Calu3 (cell line): ENCODE results near the gene CALCOCO2. TPM values are rescaled to one million over a fixed set of nuclear protein-coding genes. Genes with fewer than 3 reads are reported as not detected.

Source experiments
- BruUV-seq: library from RNA; stranded (reverse); fragments of 400-500 nt; replicated peaks from 2 replicates; lab custom pipeline; 2021; lab: Mats Ljungman, UMichigan
- CTCF ChIA-PET: fragments of 300-600 bp; sonication (Branson Sonifier 250); formaldehyde crosslinking; loops from one replicate; lab custom pipeline; 2022; ENCODE audit warnings: antibody characterized with exemption; lab: Charles Lee
- DNase-seq: peaks from one replicate; pipeline ENCODE4 v3.0.0; 2022
- H3K27ac Mint-ChIP-seq: one replicate; pipeline ENCODE4 v1.8.0; 2022; ENCODE audit warnings: mixed read lengths; ENCODE audit not compliant: unreplicated experiment
- H3K27me3 Mint-ChIP-seq: one replicate; pipeline ENCODE4 v1.8.0; 2022; ENCODE audit warnings: mixed read lengths; ENCODE audit not compliant: unreplicated experiment
- H3K36me3 Mint-ChIP-seq: one replicate; pipeline ENCODE4 v1.8.0; 2022; ENCODE audit warnings: mild to moderate bottlenecking, moderate library complexity, mixed read lengths; ENCODE audit not compliant: insufficient read depth, unreplicated experiment
- H3K4me1 Mint-ChIP-seq: one replicate; pipeline ENCODE4 v1.8.0; 2022; ENCODE audit warnings: mild to moderate bottlenecking, low read depth, mixed read lengths; ENCODE audit not compliant: unreplicated experiment
- H3K4me3 Mint-ChIP-seq: one replicate; pipeline ENCODE4 v1.8.0; 2022; ENCODE audit warnings: mild to moderate bottlenecking, low read depth, moderate library complexity, mixed read lengths; ENCODE audit not compliant: unreplicated experiment
- H3K9me3 Mint-ChIP-seq: one replicate; pipeline ENCODE4 v1.8.0; 2022; ENCODE audit warnings: low read depth, mixed read lengths; ENCODE audit not compliant: unreplicated experiment
- CTCF ChIP-seq: fragments of 200-600 bp; IDR thresholded peaks from one replicate; pipeline ENCODE4 v1.8.0; 2022; ENCODE audit warnings: antibody characterized with exemption; ENCODE audit not compliant: unreplicated experiment
- intact Hi-C: fragments of 100-400 bp; cut with micrococcal nuclease; formaldehyde crosslinking; loops from one replicate; pipeline ENCODE4 v1.10.0; 2022; ENCODE audit not compliant: unreplicated experiment
- total RNA-seq: library from RNA; stranded (reverse); gene quantifications from 2 replicates; pipeline ENCODE4 v1.2.3, GENCODE V29; 2022

CALCOCO2 gene
- total RNA-seq, 1 experiment from 2014 or later, result 116 TPM

DNA sequence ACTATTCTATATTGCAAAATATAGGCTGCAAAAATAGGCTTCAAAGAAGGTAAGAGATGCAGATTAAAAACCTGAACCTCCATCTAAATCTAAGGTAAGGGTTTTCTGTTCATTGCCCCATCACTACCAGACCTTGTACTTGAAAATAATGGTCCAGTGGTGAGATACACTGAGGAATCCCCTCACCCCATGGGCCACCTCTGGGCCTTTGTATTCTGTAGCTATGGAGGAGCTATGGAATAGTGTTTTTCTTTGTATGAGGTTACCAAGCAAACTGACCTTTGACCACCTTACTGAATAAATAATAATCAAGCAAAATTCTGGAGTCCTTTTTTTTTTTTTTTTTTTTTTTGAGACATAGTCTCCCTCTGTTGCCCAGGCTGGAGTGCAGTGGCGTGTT, 72.6 kb downstream of the CALCOCO2 start:
- no peaks in the 10 kb centered on the region for H3K9me3 Mint-ChIP-seq
- no peak overlapping the region for H3K27ac Mint-ChIP-seq
- BruUV-seq, result no TSS peak
- H3K27me3 Mint-ChIP-seq, result no peaks in the 10 kb centered on the region
- H3K4me1 Mint-ChIP-seq, result no peaks in the 10 kb centered on the region
- DNase-seq, result no peak
- intact Hi-C loops, result no loop called here
- TF ChIP-seq CTCF, result no peak
- CTCF ChIA-PET, result interaction anchor here (1.2 to 1.6 kb wide), 2 partner anchors 11 to 37 kb away, joined by 3 to 4 read pairs; partner anchors contain the start of gene ATP5MC1
- H3K36me3 Mint-ChIP-seq, result peaks cover 20% of the 10 kb centered on the region
- no peak overlapping the region for H3K4me3 Mint-ChIP-seq

DNA sequence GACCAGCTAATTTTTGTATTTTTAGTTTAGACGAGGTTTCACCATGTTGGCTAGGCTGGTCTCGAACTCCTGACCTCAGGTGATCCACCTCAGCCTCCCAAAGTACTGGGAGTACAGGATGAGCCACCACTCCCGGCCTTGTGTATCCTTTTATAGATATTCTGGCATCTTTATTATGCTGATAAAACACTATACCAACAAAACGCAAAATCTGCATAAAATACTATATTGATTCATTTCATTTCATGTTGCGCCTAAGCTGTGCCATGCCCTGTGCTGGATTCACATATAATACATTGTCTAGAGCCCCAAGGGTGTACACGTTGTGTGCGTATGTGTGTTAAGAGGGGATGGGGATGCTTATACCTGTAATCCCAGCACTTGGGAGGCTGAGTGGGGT, 73.6 kb downstream of the CALCOCO2 start:
- no peaks in the 10 kb centered on the region for H3K9me3 Mint-ChIP-seq
- CTCF ChIA-PET, result interaction anchor here (1.2 kb wide), 1 partner anchor 12 kb away, joined by 4 read pairs; the partner anchor contains the start of gene ATP5MC1
- no peak for DNase-seq
- BruUV-seq, result no TSS peak
- H3K4me3 Mint-ChIP-seq, result no peak overlapping the region
- H3K4me1 Mint-ChIP-seq, result peaks cover 2% of the 10 kb centered on the region
- no peak overlapping the region for H3K27ac Mint-ChIP-seq
- no peaks in the 10 kb centered on the region for H3K27me3 Mint-ChIP-seq
- intact Hi-C loops, result no loop called here
- TF ChIP-seq CTCF, result no peak
- H3K36me3 Mint-ChIP-seq, result peaks cover 27% of the 10 kb centered on the region

- no peak overlapping the region for H3K4me3 Mint-ChIP-seq
- H3K27ac Mint-ChIP-seq, result no peak overlapping the region
- CTCF ChIA-PET, result no interaction called here
Measured at GRCh38 chr17:48905987-48906515, 75.2 kb downstream of the CALCOCO2 start.

GRCh38 chr17:48907713-48908046, 76.8 kb downstream of the CALCOCO2 start:
- Mint-ChIP-seq H3K4me1 (peaks cover 34% of the 10 kb centered on the region), H3K27me3 (no peaks in the 10 kb centered on the region), H3K36me3 (peaks cover 59% of the 10 kb centered on the region), H3K4me3 (peak overlapping the region; percentile 88), H3K9me3 (no peaks in the 10 kb centered on the region), H3K27ac (peak overlapping the region; percentile 94)
- TSS peak; percentile 78 for BruUV-seq
- CTCF ChIA-PET, result interaction anchor here (0.7 to 2.9 kb wide), 8 partner anchors 14 to 950 kb away, joined by 3 to 18 read pairs (median 4); partner anchors contain the start of genes ATP5MC1 and PRR15L
- intact Hi-C loops, result no loop called here
- TF ChIP-seq CTCF, result no peak
- no peak for DNase-seq

More at GRCh38 chr17:48905987-48906515, 75.2 kb downstream of the CALCOCO2 start:
- BruUV-seq, result no TSS peak
- intact Hi-C loops, result no loop called here
- Mint-ChIP-seq H3K36me3 (peaks cover 43% of the 10 kb centered on the region), H3K27me3 (no peaks in the 10 kb centered on the region), H3K4me1 (peaks cover 18% of the 10 kb centered on the region), H3K9me3 (no peaks in the 10 kb centered on the region)
- no peak for DNase-seq
- no peak for TF ChIP-seq CTCF
